ENCODE data around the gene VWA2.

- TF ChIP-seq CTCF (conservative IDR thresholded peaks at IDR 0.05) (no peak), ZFX (IDR thresholded peaks at IDR 0.05) (no peak)
Measured at GRCh38 chr10:114297136-114297705, 58.2 kb downstream of the VWA2 start.

Measured in C4-2B (cell line).